Type B pancreatic cell (in vitro differentiated cells): ENCODE measurements around the gene CTNNA3. TPM values are rescaled to one million over a fixed set of nuclear protein-coding genes. Genes with fewer than 3 reads are reported as not detected.

ENCODE experiments used
- DNase-seq: peaks from one replicate; pipeline ENCODE4 v3.0.0; 2021; ENCODE audit warnings: mixed read lengths; ENCODE audit not compliant: unreplicated experiment; ENCODE audit errors: extremely low spot score
- H3K27ac Mint-ChIP-seq: 2 replicates; pipeline ENCODE4 v1.8.0; 2021; ENCODE audit warnings: mild to moderate bottlenecking, mixed read lengths
- H3K27me3 Mint-ChIP-seq: 2 replicates; pipeline ENCODE4 v1.8.0; 2021; ENCODE audit warnings: mixed read lengths
- H3K36me3 Mint-ChIP-seq: 2 replicates; pipeline ENCODE4 v1.8.0; 2021; ENCODE audit warnings: mixed read lengths
- H3K4me1 Mint-ChIP-seq: one replicate; pipeline ENCODE4 v1.8.0; 2021; ENCODE audit warnings: mixed read lengths; ENCODE audit not compliant: unreplicated experiment
- H3K4me3 Mint-ChIP-seq: 2 replicates; pipeline ENCODE4 v1.8.0; 2021; ENCODE audit warnings: mild to moderate bottlenecking, mixed read lengths
- H3K9me3 Mint-ChIP-seq: 2 replicates; pipeline ENCODE4 v1.8.0; 2021; ENCODE audit warnings: mixed read lengths
- CTCF ChIP-seq: fragments of 200-600 bp; sonication (generic); conservative IDR thresholded peaks from 2 replicates; pipeline ENCODE4 v1.5.0; 2021; ENCODE audit warnings: antibody characterized with exemption, mild to moderate bottlenecking
- total RNA-seq: library from RNA; stranded (reverse); gene quantifications from 2 replicates; pipeline ENCODE4 v1.2.1, GENCODE V29; 2021; ENCODE audit warnings: low replicate concordance

Gene CTNNA3
- total RNA-seq, 1 donor from 2014 or later, result 2.6 TPM

GRCh38 chr10:66318761-66319160, 1377.2 kb downstream of the CTNNA3 start:
- H3K4me3 Mint-ChIP-seq, result no peak overlapping the region
- peaks cover 8% of the 10 kb centered on the region for H3K4me1 Mint-ChIP-seq
- no peaks in the 10 kb centered on the region for H3K27me3 Mint-ChIP-seq
- no peaks in the 10 kb centered on the region for H3K36me3 Mint-ChIP-seq
- H3K9me3 Mint-ChIP-seq, result no peaks in the 10 kb centered on the region
- DNase-seq, result no peak
- no peak overlapping the region for H3K27ac Mint-ChIP-seq
- TF ChIP-seq CTCF, result no peak

- Mint-ChIP-seq H3K4me1 (no peaks in the 10 kb centered on the region), H3K9me3 (no peaks in the 10 kb centered on the region), H3K4me3 (no peak overlapping the region), H3K27ac (no peak overlapping the region), H3K36me3 (no peaks in the 10 kb centered on the region), H3K27me3 (no peaks in the 10 kb centered on the region)
- no peak for DNase-seq
- TF ChIP-seq CTCF, result peak; percentile 30
Observed at GRCh38 chr10:66307826-66308225, 1388.2 kb downstream of the CTNNA3 start.

GRCh38 chr10:66301078-66301477, 1394.9 kb downstream of the CTNNA3 start:
- no peaks in the 10 kb centered on the region for H3K27me3 Mint-ChIP-seq
- no peaks in the 10 kb centered on the region for H3K4me1 Mint-ChIP-seq
- no peaks in the 10 kb centered on the region for H3K9me3 Mint-ChIP-seq
- no peak overlapping the region for H3K27ac Mint-ChIP-seq
- H3K4me3 Mint-ChIP-seq, result no peak overlapping the region
- no peak for DNase-seq
- no peak for TF ChIP-seq CTCF
- no peaks in the 10 kb centered on the region for H3K36me3 Mint-ChIP-seq

GRCh38 chr10:66295602-66296001, 1400.4 kb downstream of the CTNNA3 start:
- Mint-ChIP-seq H3K36me3 (no peaks in the 10 kb centered on the region), H3K27ac (no peak overlapping the region), H3K4me3 (no peak overlapping the region), H3K4me1 (no peaks in the 10 kb centered on the region), H3K27me3 (no peaks in the 10 kb centered on the region), H3K9me3 (no peaks in the 10 kb centered on the region)
- no peak for DNase-seq
- TF ChIP-seq CTCF, result no peak

GRCh38 chr10:66294538-66294937, 1401.5 kb downstream of the CTNNA3 start:
- Mint-ChIP-seq H3K9me3 (no peaks in the 10 kb centered on the region), H3K4me1 (no peaks in the 10 kb centered on the region), H3K36me3 (no peaks in the 10 kb centered on the region), H3K27me3 (no peaks in the 10 kb centered on the region), H3K27ac (no peak overlapping the region), H3K4me3 (no peak overlapping the region)
- TF ChIP-seq CTCF, result no peak
- no peak for DNase-seq

GRCh38 chr10:66292922-66293321, 1403.1 kb downstream of the CTNNA3 start:
- no peak for TF ChIP-seq CTCF
- DNase-seq, result no peak
- H3K27me3 Mint-ChIP-seq, result no peaks in the 10 kb centered on the region
- no peak overlapping the region for H3K4me3 Mint-ChIP-seq
- H3K27ac Mint-ChIP-seq, result no peak overlapping the region
- no peaks in the 10 kb centered on the region for H3K9me3 Mint-ChIP-seq
- H3K36me3 Mint-ChIP-seq, result no peaks in the 10 kb centered on the region
- H3K4me1 Mint-ChIP-seq, result no peaks in the 10 kb centered on the region
